Stomach (tissue), 9 donors: Measurements from ENCODE around the gene RCAN1. TPM values are rescaled to one million over a fixed set of nuclear protein-coding genes. Genes with fewer than 3 reads are reported as not detected.

Experiments
- DNase-seq, 2 donors: peaks; one replicate each; pipeline versions ENCODE4 v3.0.0 to v3.0.0-alpha.2; 2013 to 2019
- H3K27ac ChIP-seq, 5 donors: fragments of 200-600 bp in 4 of 5; sonication (generic) in 4 of 5; one replicate each; pipeline ENCODE4 v1.5.1; 2013 to 2019; ENCODE audit warnings: mild to moderate bottlenecking in 1 of 5, moderate library complexity in 1 of 5
- H3K27me3 ChIP-seq, 3 donors: fragments of 200-600 bp; sonication (generic); one replicate each; pipeline ENCODE4 v1.5.1; 2017 to 2019; ENCODE audit warnings: mixed run types in 1 of 3
- H3K36me3 ChIP-seq, 4 donors: fragments of 200-600 bp; sonication (generic); 1 replicate in 3 of 4; 2 replicates in 1 of 4; pipeline ENCODE4 v1.5.1; 2016 to 2019
- H3K4me1 ChIP-seq, 4 donors: fragments of 200-600 bp; sonication (generic); one replicate each; pipeline ENCODE4 v1.5.1; 2016 to 2019
- H3K4me3 ChIP-seq, 4 donors: fragments of 200-600 bp; sonication (generic) in 3 of 4; one replicate each; pipeline ENCODE4 v1.5.1; 2016 to 2019; ENCODE audit warnings: mild to moderate bottlenecking in 1 of 4
- H3K9me3 ChIP-seq, 4 donors: fragments of 200-600 bp; sonication (generic); one replicate each; pipeline ENCODE4 v1.5.1; 2016 to 2019
- EP300 ChIP-seq: sonication (generic); formaldehyde crosslinking; IDR thresholded peaks from one replicate; pipeline ENCODE4 v1.6.1; 2017; ENCODE audit warnings: antibody characterized with exemption
- POLR2A ChIP-seq, 4 donors: fragments of 450-650 bp; IDR thresholded peaks; one replicate each; pipeline ENCODE4 v1.6.1; 2016; ENCODE audit warnings: antibody characterized with exemption in 4 of 4, control low read depth in 2 of 4, mild to moderate bottlenecking in 1 of 4, moderate library complexity in 1 of 4
- POLR2AphosphoS5 ChIP-seq, 3 donors: sonication (generic); formaldehyde crosslinking; IDR thresholded peaks; one replicate each; pipeline ENCODE4 v1.6.1; 2016; ENCODE audit warnings: antibody characterized with exemption in 3 of 3
- WGBS, 5 donors: extraction: QIAGEN DNeasy Blood & Tissue Kit in 3 of 5; methylation state at CpG; one replicate each; pipeline versions ENCODE4 v1.1.5 to v1.1.7; 2013 to 2018; 5-methylcytosine and 5-hydroxymethylcytosine counted together
- intact Hi-C: fragments of 100-400 bp; cut with DNase I; formaldehyde crosslinking; loops from one replicate; pipeline ENCODE4 v1.15.1; 2023; ENCODE audit warnings: low total_unique reads
- polyA plus RNA-seq, 3 donors: library from polyadenylated mRNA; stranded (reverse); fragments of 200-250 nt; gene quantifications; one replicate each; pipeline ENCODE4 v1.2.3, GENCODE V29; 2013
- total RNA-seq, 5 donors: library from RNA; depleted of rRNA; stranded (reverse); fragments of >200 nt; gene quantifications; one replicate each; pipeline versions ENCODE4 v1.1.0 to v1.2.3, GENCODE V29; 2014 to 2016
- TF ChIP-seq, protein P1 (sequence below), 7 experiments: fragments of 450-650 bp in 4 of 7; fragments of 200-600 bp in 3 of 7; sonication (generic) in 3 of 7; IDR thresholded peaks; one replicate each; pipeline ENCODE4 v1.5.1; 2016 to 2019; ENCODE audit warnings: antibody characterized with exemption in 7 of 7, control low read depth in 2 of 7, mild to moderate bottlenecking in 1 of 7
- donor health status: healthy with polysubstance abuse.
- donor health status: Bipolar disorder and iron deficiency.
- donor health status: healthy.

RCAN1 gene
- total and polyA plus RNA-seq, 8 donors = 15.6 to 85.7 (median 31.5) TPM

GRCh38 chr21:34560609-34561008 is 54.3 kb downstream of the RCAN1 start:
- no peak overlapping the region for H3K4me3 ChIP-seq
- no peak for DNase-seq
- no peaks in the 10 kb centered on the region for H3K36me3 ChIP-seq
- H3K4me1 ChIP-seq = peaks cover 0 to 11% (median 0%) of the 10 kb centered on the region in 4 donors
- no peak for TF ChIP-seq EP300
- TF ChIP-seq POLR2A (IDR thresholded peaks at IDR 0.05) = no peak
- TF ChIP-seq, protein P1, sequence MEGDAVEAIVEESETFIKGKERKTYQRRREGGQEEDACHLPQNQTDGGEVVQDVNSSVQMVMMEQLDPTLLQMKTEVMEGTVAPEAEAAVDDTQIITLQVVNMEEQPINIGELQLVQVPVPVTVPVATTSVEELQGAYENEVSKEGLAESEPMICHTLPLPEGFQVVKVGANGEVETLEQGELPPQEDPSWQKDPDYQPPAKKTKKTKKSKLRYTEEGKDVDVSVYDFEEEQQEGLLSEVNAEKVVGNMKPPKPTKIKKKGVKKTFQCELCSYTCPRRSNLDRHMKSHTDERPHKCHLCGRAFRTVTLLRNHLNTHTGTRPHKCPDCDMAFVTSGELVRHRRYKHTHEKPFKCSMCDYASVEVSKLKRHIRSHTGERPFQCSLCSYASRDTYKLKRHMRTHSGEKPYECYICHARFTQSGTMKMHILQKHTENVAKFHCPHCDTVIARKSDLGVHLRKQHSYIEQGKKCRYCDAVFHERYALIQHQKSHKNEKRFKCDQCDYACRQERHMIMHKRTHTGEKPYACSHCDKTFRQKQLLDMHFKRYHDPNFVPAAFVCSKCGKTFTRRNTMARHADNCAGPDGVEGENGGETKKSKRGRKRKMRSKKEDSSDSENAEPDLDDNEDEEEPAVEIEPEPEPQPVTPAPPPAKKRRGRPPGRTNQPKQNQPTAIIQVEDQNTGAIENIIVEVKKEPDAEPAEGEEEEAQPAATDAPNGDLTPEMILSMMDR (IDR thresholded peaks at IDR 0.05) = no peak
- TF ChIP-seq POLR2AphosphoS5 (IDR thresholded peaks at IDR 0.05) = no peak
- 0 to 75% (median 0%) methylated on average over 1 of the region's 1 CpG for WGBS, 5 donors
- no peak overlapping the region for H3K27ac ChIP-seq
- no peaks in the 10 kb centered on the region for H3K9me3 ChIP-seq
- H3K27me3 ChIP-seq = no peaks in the 10 kb centered on the region
- intact Hi-C loops = no loop called here

DNA sequence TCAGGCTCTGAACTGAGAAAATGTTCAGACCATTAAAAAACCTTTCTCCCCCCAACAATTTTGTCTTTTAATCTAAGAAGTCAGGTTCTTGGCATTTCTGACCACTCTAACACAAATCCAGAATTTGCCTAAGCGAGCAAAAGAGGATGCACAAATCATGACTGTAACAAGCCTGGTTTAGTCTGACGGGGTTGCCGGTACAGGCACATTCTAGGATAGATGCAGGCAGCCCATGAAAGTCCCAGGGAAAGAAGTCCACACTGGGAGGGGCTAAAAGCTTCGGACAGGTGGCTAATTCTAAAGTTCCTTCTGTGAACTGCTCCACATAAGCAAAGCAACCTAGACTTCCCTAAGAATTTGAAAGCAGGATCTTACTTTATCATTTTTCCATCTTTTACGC is 54.9 kb downstream of the RCAN1 start:
- 87 to 93% (median 91%) methylated on average over 5 of the region's 5 CpGs for WGBS, 5 donors
- no peak for DNase-seq
- H3K9me3 ChIP-seq = no peaks in the 10 kb centered on the region
- peak overlapping the region in 1 of 5 donors; percentile 28 for H3K27ac ChIP-seq
- no peak overlapping the region for H3K4me3 ChIP-seq
- peaks cover 0 to 5% (median 0%) of the 10 kb centered on the region in 4 donors for H3K4me1 ChIP-seq
- intact Hi-C loops = no loop called here
- TF ChIP-seq POLR2AphosphoS5 (IDR thresholded peaks at IDR 0.05) = no peak
- no peak for TF ChIP-seq EP300
- TF ChIP-seq POLR2A (IDR thresholded peaks at IDR 0.05) = no peak
- TF ChIP-seq, protein P1 (IDR thresholded peaks at IDR 0.05) = no peak
- H3K27me3 ChIP-seq = no peaks in the 10 kb centered on the region
- no peaks in the 10 kb centered on the region for H3K36me3 ChIP-seq

- 66 to 91% (median 84%) methylated on average over 6 of the region's 6 CpGs for WGBS, 5 donors
- Histone ChIP-seq H3K9me3 (no peaks in the 10 kb centered on the region), H3K27ac (peak overlapping the region in 1 of 5 donors; percentile 28), H3K36me3 (no peaks in the 10 kb centered on the region), H3K27me3 (no peaks in the 10 kb centered on the region), H3K4me1 (peaks cover 0 to 3% (median 0%) of the 10 kb centered on the region in 4 donors), H3K4me3 (no peak overlapping the region)
- DNase-seq = no peak
- TF ChIP-seq, protein P1 (IDR thresholded peaks at IDR 0.05) = no peak
- TF ChIP-seq POLR2AphosphoS5 (IDR thresholded peaks at IDR 0.05) = no peak
- no peak for TF ChIP-seq POLR2A (IDR thresholded peaks at IDR 0.05)
- TF ChIP-seq EP300 = no peak
- intact Hi-C loops = no loop called here
Observed at GRCh38 chr21:34559089-34559631, 55.8 kb downstream of the RCAN1 start.

- peaks cover 0 to 8% (median 2%) of the 10 kb centered on the region in 4 donors for H3K4me1 ChIP-seq
- no peaks in the 10 kb centered on the region for H3K27me3 ChIP-seq
- no peak overlapping the region for H3K4me3 ChIP-seq
- no peak for TF ChIP-seq POLR2A (IDR thresholded peaks at IDR 0.05)
- TF ChIP-seq, protein P1 (IDR thresholded peaks at IDR 0.05) = no peak
- no peak for TF ChIP-seq POLR2AphosphoS5 (IDR thresholded peaks at IDR 0.05)
- no peak for TF ChIP-seq EP300
- H3K36me3 ChIP-seq = no peaks in the 10 kb centered on the region
- H3K9me3 ChIP-seq = no peaks in the 10 kb centered on the region
- peak overlapping the region in 1 of 5 donors; percentile 27 for H3K27ac ChIP-seq
- intact Hi-C loops = no loop called here
- 85 to 93% (median 87%) methylated on average over 5 of the region's 5 CpGs for WGBS, 5 donors
- DNase-seq = no peak
Observed at GRCh38 chr21:34558166-34558565, 56.7 kb downstream of the RCAN1 start.
